K562 (cell line): Measurements from ENCODE around the gene UCP3. TPM values are rescaled to one million over a fixed set of nuclear protein-coding genes. Genes with fewer than 3 reads are reported as not detected.

Source experiments
- CHD1 ChIP-seq: fragments of 200-600 bp; sonication (generic); IDR thresholded peaks from one replicate; pipeline ENCODE4 v1.6.1; 2012; ENCODE audit warnings: mild to moderate bottlenecking, moderate library complexity, low read length, inconsistent platforms
- ID3 ChIP-seq, 2 experiments: fragments of 250-450 bp in 1 of 2; fragments of 450-650 bp in 1 of 2; sonication (Bioruptor Pico) in 1 of 2; IDR thresholded peaks; 2 replicates each; pipeline versions ENCODE4 v1.6.1 to v1.8.0; 2016 to 2021; ENCODE audit warnings: mild to moderate bottlenecking in 2 of 2, moderate library complexity in 2 of 2, missing compliant biosample characterization in 1 of 2, missing genetic modification characterization in 1 of 2
- KDM4B ChIP-seq, 2 experiments: fragments of 450-650 bp in 1 of 2; sonication (generic) in 1 of 2; IDR thresholded peaks; 2 replicates each; pipeline ENCODE4 v1.6.1; 2016 to 2017; ENCODE audit warnings: borderline replicate concordance in 2 of 2, antibody characterized with exemption in 1 of 2, low read depth in 1 of 2, mild to moderate bottlenecking in 1 of 2
- MEF2A ChIP-seq: IDR thresholded peaks from 2 replicates; pipeline ENCODE4 v1.6.1; 2011; ENCODE audit warnings: low read depth, mild to moderate bottlenecking, low read length, moderate library complexity; ENCODE audit not compliant: control insufficient read depth
- MXD1 ChIP-seq: fragments of 250-450 bp; sonication (Bioruptor Pico); IDR thresholded peaks from 2 replicates; pipeline ENCODE4 v1.8.0; 2021; ENCODE audit warnings: borderline replicate concordance, mild to moderate bottlenecking, moderate library complexity; ENCODE audit not compliant: poor library complexity, severe bottlenecking
- TSHZ1 ChIP-seq: fragments of 250-450 bp; sonication (Bioruptor Pico); IDR thresholded peaks from 2 replicates; pipeline ENCODE4 v1.4.0; 2020; ENCODE audit warnings: mild to moderate bottlenecking, moderate library complexity
- ZKSCAN1 ChIP-seq: fragments of 150-350 bp; IDR thresholded peaks from 2 replicates; pipeline ENCODE4 v1.6.1; 2016; ENCODE audit warnings: low read depth, low read length
- ZNF395 ChIP-seq: fragments of 200-800 bp; sonication (Bioruptor generic); IDR thresholded peaks from 2 replicates; pipeline ENCODE4 v1.6.1; 2017; ENCODE audit warnings: missing genetic modification characterization, missing compliant biosample characterization
- ZNF699 ChIP-seq: fragments of 250-450 bp; sonication (Bioruptor Pico); IDR thresholded peaks from 2 replicates; pipeline ENCODE4 v1.8.0; 2021; ENCODE audit warnings: mild to moderate bottlenecking, moderate library complexity; ENCODE audit not compliant: insufficient replicate concordance
- ZNF778 ChIP-seq: fragments of 450-650 bp; formaldehyde crosslinking; IDR thresholded peaks from 2 replicates; pipeline ENCODE4 v1.4.0; 2020; ENCODE audit warnings: mild to moderate bottlenecking, moderate library complexity
- polyA plus RNA-seq, 8 experiments: library from polyadenylated mRNA; depleted of rRNA in 4 of 8; stranded (reverse) in 5 of 8; unstranded in 3 of 8; fragments of >200 nt; fragmentation: Nextera tagmentation in 2 of 8; fragmentation: Illumina TruSeq in 1 of 8; extraction: Ambion mirVana in 2 of 8; extraction: Trizol in 1 of 8; gene quantifications; 2 replicates each; pipeline versions ENCODE4 v1.2.1 to v1.2.3, GENCODE V29; 2011 to 2014; ENCODE audit warnings: inconsistent platforms in 1 of 8, missing spikeins in 1 of 8
- total RNA-seq, 7 experiments: library from RNA; depleted of rRNA in 6 of 7; stranded (reverse); fragments of >200 nt in 6 of 7; fragmentation: Illumina TruSeq in 2 of 7; extraction: Trizol in 2 of 7; gene quantifications; 2 replicates each; pipeline versions ENCODE4 v1.2.1 to v1.2.3, GENCODE V29; 2011 to 2021; ENCODE audit warnings: low replicate concordance in 1 of 7

The UCP3 gene
- total and polyA plus RNA-seq, 9 of the 15 experiments (the other 6 are each of a cell fraction or from before 2014, with no cell fraction given) = 0.05 to 0.65 (median 0.25) TPM; not detected in 2

GRCh38 chr11:73983741-73984538, 24.9 kb downstream of the UCP3 start (continued):
- TF ChIP-seq TSHZ1 (CRISPR knock-in tag) = 0 out of 2 replicates have a peak, but pooled peaks have one; percentile 77
- TF ChIP-seq ZKSCAN1 = no peak
- no peak for TF ChIP-seq KDM4B (IDR thresholded peaks at IDR 0.05; ENCODE audit: borderline replicate concordance in 2 of 2, low read depth in 1 of 2)
- TF ChIP-seq ID3 (CRISPR knock-in tag; IDR thresholded peaks at IDR 0.05) = peak; percentile 49; the same call in 1 of the 2 replicates
- TF ChIP-seq ID3 (tag; IDR thresholded peaks at IDR 0.05) = 0 out of 2 replicates have a peak, but pooled peaks have one; percentile 44
- no peak for TF ChIP-seq ZNF778
- TF ChIP-seq MEF2A = no peak
- peak; percentile 37 for TF ChIP-seq CHD1
- peak; percentile 12; the same call in 1 of the 2 replicates for TF ChIP-seq ZNF395
- TF ChIP-seq MXD1 = no peak
- peak; percentile 3 for TF ChIP-seq ZNF699 (CRISPR knock-in tag)
